Uterus (tissue), 2 donors: ENCODE data around the gene DEAF1.

Source experiments
- POLR2A ChIP-seq, 2 donors: fragments of 450-650 bp; IDR thresholded peaks; one replicate each; pipeline ENCODE4 v1.6.1; 2016; ENCODE audit warnings: antibody characterized with exemption in 2 of 2, mild to moderate bottlenecking in 1 of 2, moderate library complexity in 1 of 2
- TF ChIP-seq, protein P1 (sequence below), 4 experiments: fragments of 200-600 bp in 2 of 4; fragments of 450-650 bp in 2 of 4; sonication (generic) in 2 of 4; IDR thresholded peaks; one replicate each; pipeline ENCODE4 v1.5.1; 2016 to 2019; ENCODE audit warnings: antibody characterized with exemption in 4 of 4, mild to moderate bottlenecking in 2 of 4, moderate library complexity in 1 of 4

GRCh38 chr11:621838-622237, 73.2 kb downstream of the DEAF1 start:
- TF ChIP-seq, protein P1, sequence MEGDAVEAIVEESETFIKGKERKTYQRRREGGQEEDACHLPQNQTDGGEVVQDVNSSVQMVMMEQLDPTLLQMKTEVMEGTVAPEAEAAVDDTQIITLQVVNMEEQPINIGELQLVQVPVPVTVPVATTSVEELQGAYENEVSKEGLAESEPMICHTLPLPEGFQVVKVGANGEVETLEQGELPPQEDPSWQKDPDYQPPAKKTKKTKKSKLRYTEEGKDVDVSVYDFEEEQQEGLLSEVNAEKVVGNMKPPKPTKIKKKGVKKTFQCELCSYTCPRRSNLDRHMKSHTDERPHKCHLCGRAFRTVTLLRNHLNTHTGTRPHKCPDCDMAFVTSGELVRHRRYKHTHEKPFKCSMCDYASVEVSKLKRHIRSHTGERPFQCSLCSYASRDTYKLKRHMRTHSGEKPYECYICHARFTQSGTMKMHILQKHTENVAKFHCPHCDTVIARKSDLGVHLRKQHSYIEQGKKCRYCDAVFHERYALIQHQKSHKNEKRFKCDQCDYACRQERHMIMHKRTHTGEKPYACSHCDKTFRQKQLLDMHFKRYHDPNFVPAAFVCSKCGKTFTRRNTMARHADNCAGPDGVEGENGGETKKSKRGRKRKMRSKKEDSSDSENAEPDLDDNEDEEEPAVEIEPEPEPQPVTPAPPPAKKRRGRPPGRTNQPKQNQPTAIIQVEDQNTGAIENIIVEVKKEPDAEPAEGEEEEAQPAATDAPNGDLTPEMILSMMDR (IDR thresholded peaks at IDR 0.05) = no peak
- no peak for TF ChIP-seq POLR2A (IDR thresholded peaks at IDR 0.05)
